Measurements from ENCODE around the gene HECTD3. TPM values are rescaled to one million over a fixed set of nuclear protein-coding genes. Genes with fewer than 3 reads are reported as not detected.

The HECTD3 gene
- total and polyA plus RNA-seq, 9 of the 15 experiments (the other 6 are each of a cell fraction or from before 2014, with no cell fraction given): 6.3 to 50.8 (median 18.9) TPM

DNA sequence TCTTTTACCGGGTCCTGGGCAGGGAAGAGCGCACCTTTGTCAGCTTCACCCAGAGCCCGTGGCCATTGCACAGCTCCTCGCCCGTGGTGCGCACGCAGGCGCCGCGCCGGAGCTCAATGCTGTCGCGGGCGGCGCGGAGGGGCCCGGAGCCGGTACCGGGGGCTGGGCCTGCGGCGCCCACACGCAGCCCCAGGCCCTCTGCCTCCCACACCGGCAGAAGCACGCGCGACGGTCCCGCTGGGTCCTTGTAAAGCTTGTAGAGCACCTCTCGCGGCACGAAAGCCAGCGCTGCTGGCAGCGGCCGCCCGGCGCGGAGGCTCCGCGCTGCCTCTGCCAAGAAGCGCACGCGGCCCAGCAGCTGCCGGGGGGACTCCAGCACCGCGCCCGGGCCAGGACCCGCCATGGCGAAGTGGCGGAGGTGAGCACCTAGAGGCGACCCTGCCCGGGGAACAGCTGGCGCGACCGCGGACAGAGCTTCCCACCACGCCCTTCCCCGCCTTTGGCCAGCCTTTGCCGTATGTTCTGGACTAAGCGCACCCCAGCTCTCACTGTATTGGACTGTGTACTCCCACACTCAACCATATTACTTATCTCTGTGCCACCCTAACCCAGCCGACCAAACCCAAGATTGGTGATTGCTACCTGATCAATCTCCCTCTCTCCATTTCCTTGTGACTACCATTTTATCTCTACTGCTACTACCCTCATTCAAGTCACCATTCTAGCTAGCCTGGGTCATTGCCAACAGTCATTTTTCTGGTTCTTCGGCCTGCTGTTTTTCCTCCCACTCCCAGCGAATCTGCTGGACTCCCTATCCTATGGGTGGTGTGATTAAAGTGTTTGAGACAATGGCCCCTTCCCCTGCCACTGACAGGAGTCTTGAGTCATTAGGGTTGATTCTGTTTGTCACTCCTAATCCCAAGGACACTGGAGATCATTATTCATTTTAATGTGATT is at the start of gene HECTD3 (continued):
- TF ChIP-seq, protein P1, sequence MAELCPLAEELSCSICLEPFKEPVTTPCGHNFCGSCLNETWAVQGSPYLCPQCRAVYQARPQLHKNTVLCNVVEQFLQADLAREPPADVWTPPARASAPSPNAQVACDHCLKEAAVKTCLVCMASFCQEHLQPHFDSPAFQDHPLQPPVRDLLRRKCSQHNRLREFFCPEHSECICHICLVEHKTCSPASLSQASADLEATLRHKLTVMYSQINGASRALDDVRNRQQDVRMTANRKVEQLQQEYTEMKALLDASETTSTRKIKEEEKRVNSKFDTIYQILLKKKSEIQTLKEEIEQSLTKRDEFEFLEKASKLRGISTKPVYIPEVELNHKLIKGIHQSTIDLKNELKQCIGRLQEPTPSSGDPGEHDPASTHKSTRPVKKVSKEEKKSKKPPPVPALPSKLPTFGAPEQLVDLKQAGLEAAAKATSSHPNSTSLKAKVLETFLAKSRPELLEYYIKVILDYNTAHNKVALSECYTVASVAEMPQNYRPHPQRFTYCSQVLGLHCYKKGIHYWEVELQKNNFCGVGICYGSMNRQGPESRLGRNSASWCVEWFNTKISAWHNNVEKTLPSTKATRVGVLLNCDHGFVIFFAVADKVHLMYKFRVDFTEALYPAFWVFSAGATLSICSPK (IDR thresholded peaks at IDR 0.05; ENCODE audit: borderline replicate concordance): no peak
- peak; percentile 65; the same call in 1 of the 2 replicates for TF ChIP-seq FOXM1 (IDR thresholded peaks at IDR 0.05; ENCODE audit: low read depth)
- no peak for TF ChIP-seq FOXM1 (CRISPR knock-in tag; IDR thresholded peaks at IDR 0.05; ENCODE audit: low read depth)
- TF ChIP-seq, protein P2, sequence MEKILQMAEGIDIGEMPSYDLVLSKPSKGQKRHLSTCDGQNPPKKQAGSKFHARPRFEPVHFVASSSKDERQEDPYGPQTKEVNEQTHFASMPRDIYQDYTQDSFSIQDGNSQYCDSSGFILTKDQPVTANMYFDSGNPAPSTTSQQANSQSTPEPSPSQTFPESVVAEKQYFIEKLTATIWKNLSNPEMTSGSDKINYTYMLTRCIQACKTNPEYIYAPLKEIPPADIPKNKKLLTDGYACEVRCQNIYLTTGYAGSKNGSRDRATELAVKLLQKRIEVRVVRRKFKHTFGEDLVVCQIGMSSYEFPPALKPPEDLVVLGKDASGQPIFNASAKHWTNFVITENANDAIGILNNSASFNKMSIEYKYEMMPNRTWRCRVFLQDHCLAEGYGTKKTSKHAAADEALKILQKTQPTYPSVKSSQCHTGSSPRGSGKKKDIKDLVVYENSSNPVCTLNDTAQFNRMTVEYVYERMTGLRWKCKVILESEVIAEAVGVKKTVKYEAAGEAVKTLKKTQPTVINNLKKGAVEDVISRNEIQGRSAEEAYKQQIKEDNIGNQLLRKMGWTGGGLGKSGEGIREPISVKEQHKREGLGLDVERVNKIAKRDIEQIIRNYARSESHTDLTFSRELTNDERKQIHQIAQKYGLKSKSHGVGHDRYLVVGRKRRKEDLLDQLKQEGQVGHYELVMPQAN (IDR thresholded peaks at IDR 0.05; ENCODE audit: borderline replicate concordance): peak; percentile 84
- TF ChIP-seq TCFL5 (CRISPR knock-in tag; conservative IDR thresholded peaks at IDR 0.05): no peak
- TF ChIP-seq KLF1 (tag; IDR thresholded peaks at IDR 0.05): peak; percentile 92
- no peak for TF ChIP-seq MAFG (tag; conservative IDR thresholded peaks at IDR 0.05)
- TF ChIP-seq, protein P3, sequence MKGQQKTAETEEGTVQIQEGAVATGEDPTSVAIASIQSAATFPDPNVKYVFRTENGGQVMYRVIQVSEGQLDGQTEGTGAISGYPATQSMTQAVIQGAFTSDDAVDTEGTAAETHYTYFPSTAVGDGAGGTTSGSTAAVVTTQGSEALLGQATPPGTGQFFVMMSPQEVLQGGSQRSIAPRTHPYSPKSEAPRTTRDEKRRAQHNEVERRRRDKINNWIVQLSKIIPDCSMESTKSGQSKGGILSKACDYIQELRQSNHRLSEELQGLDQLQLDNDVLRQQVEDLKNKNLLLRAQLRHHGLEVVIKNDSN (CRISPR knock-in tag; IDR thresholded peaks at IDR 0.05): no peak; the same call in 1 of the 2 replicates
- TF ChIP-seq, protein P4, sequence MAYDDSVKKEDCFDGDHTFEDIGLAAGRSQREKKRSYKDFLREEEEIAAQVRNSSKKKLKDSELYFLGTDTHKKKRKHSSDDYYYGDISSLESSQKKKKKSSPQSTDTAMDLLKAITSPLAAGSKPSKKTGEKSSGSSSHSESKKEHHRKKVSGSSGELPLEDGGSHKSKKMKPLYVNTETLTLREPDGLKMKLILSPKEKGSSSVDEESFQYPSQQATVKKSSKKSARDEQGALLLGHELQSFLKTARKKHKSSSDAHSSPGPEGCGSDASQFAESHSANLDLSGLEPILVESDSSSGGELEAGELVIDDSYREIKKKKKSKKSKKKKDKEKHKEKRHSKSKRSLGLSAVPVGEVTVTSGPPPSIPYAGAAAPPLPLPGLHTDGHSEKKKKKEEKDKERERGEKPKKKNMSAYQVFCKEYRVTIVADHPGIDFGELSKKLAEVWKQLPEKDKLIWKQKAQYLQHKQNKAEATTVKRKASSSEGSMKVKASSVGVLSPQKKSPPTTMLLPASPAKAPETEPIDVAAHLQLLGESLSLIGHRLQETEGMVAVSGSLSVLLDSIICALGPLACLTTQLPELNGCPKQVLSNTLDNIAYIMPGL (CRISPR knock-in tag; IDR thresholded peaks at IDR 0.05): no peak
- 0 out of 2 replicates have a peak, but pooled peaks have one; percentile 51 for TF ChIP-seq LARP7 (IDR thresholded peaks at IDR 0.05)
- TF ChIP-seq BMI1 (IDR thresholded peaks at IDR 0.05; ENCODE audit: low read length): no peak
- TF ChIP-seq, protein P5, sequence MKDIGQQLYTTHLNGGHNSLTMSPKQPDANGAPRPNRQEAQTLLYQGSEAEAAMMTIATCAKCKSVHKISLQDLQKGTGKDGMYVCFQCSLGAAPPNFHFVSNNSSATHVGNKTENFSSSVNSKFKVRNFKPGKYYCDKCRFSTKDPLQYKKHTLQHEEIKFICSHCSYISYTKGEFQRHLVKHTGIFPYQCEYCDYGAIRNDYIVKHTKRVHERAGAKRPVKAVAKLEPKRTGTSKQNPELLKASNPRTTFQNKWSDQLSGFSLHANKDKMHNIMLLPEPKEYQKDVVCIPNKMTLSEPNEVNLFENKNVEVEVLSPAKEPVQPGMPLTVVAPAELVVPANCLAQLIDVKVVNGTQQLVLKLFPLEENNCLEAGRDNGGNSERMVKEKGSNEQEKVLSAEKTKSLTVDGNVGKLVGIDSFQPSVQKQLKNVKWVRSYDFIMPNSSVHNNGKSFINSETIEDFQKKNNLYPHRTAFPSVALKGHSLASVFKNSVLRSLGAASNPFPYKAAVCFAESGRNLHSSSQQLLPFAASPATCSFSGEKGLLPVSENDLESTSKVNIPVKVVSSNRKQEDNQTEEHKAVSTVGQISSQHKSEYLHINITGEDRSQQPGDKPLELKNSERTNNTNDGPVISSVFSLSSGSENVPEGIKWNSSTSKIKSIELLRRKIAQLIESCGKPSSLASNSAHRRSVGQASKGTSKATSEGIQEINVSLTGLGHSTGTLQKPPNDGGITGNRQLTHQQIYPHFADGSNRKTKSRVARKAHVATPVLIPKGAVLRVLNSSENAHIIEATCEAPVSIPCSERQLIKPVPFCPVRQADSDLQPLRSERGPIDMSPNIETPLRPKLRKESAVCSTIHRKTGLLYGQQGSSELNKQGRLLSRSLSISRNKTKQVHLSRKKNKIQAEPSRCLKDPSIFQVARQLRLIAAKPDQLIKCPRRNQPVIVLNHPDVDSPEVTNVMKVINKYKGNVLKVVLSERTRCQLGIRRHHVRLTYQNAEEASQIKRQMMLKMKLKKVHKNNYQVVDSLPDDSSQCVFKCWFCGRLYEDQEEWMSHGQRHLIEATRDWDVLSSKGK (CRISPR knock-in tag; IDR thresholded peaks at IDR 0.05): no peak
